ENCODE data around the gene SBNO1.

The SBNO1 gene

GRCh38 chr12:123398550-123399254, 34.1 kb upstream of the SBNO1 start:
- peak overlapping the region; percentile 71 for H3K27ac ChIP-seq
- no peak for TF ChIP-seq ZFX (IDR thresholded peaks at IDR 0.05)
- TF ChIP-seq, protein P1, sequence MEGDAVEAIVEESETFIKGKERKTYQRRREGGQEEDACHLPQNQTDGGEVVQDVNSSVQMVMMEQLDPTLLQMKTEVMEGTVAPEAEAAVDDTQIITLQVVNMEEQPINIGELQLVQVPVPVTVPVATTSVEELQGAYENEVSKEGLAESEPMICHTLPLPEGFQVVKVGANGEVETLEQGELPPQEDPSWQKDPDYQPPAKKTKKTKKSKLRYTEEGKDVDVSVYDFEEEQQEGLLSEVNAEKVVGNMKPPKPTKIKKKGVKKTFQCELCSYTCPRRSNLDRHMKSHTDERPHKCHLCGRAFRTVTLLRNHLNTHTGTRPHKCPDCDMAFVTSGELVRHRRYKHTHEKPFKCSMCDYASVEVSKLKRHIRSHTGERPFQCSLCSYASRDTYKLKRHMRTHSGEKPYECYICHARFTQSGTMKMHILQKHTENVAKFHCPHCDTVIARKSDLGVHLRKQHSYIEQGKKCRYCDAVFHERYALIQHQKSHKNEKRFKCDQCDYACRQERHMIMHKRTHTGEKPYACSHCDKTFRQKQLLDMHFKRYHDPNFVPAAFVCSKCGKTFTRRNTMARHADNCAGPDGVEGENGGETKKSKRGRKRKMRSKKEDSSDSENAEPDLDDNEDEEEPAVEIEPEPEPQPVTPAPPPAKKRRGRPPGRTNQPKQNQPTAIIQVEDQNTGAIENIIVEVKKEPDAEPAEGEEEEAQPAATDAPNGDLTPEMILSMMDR (conservative IDR thresholded peaks at IDR 0.05) = no peak

DNA sequence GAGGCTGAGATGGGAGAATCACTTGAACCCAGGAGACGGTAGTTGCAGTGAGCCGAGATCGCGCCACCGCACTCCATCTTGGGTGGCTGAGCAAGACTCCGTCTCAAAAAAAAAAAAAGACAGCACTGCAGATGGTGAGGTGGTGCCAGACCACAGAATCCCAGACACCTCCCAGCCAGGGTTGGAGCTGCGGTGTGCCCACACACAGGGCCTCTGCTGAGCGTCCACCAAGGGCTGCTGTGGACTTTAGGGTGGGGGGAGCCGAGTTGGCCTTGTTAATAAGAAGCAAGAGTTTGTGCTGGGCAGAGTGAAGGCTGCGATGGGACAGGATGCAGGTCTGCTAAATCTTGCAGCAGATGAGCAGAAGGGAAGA, 33.5 kb upstream of the SBNO1 start:
- TF ChIP-seq, protein P1 (conservative IDR thresholded peaks at IDR 0.05) = no peak
- no peak for TF ChIP-seq ZFX (IDR thresholded peaks at IDR 0.05)
- peak overlapping the region; percentile 71 for H3K27ac ChIP-seq

- peak overlapping the region; percentile 71 for H3K27ac ChIP-seq
- TF ChIP-seq ZFX (IDR thresholded peaks at IDR 0.05) = no peak
- TF ChIP-seq, protein P1 (conservative IDR thresholded peaks at IDR 0.05) = no peak
Observed at GRCh38 chr12:123397400-123397799, 32.8 kb upstream of the SBNO1 start.

DNA sequence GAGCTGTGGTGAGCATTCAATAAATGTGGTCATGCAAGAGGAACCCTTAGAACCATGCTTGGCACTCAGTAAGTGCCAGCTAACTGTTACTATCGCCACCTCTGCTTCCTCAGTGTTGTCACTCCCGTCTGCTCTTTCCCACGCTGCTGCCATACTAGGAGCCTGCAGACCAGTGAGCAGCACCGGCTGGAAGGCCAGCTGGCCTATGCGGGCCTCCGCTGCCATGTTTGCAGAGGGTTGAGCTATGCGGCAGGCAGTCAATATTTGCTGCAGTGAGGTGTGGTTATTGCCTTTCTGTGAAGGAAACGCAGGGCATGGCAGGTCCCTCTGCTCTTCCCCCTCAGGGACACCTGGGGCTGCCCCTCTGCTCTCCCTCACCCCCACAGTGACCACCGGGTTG, 32.3 kb upstream of the SBNO1 start:
- H3K27ac ChIP-seq = peak overlapping the region; percentile 71; the same call in 1 of the 2 replicates
- TF ChIP-seq, protein P1 (conservative IDR thresholded peaks at IDR 0.05) = no peak
- no peak for TF ChIP-seq ZFX (IDR thresholded peaks at IDR 0.05)

DNA sequence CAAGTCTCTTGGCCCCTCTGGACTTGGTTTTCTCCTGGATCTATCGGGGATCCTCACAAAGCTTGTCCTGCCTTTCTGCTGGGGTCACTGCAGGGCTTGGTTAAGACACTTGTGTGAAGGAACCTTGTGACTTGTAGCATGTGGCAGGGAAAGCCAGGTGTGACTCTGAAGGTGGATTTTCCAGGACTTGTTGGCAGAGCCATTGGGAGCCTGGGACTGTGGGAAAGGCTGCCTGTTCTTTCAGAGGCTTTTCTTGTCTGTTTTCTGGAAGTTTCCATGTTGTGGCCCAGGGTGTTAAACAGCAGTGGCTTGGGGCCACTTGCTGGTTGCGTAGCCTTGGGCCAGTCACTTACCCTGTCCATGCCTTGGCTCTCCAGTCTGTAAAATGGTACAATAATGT, 31.9 kb upstream of the SBNO1 start:
- peak overlapping the region; percentile 71; the same call in 1 of the 2 replicates for H3K27ac ChIP-seq

GRCh38 chr12:123395236-123395635, 30.6 kb upstream of the SBNO1 start:
- no peak for TF ChIP-seq ZFX (IDR thresholded peaks at IDR 0.05)
- TF ChIP-seq, protein P1 (conservative IDR thresholded peaks at IDR 0.05) = no peak
- H3K27ac ChIP-seq = no peak overlapping the region

More for the DNA sequence above, 31.9 kb upstream of the SBNO1 start:
- TF ChIP-seq, protein P1 (conservative IDR thresholded peaks at IDR 0.05) = no peak
- no peak for TF ChIP-seq ZFX (IDR thresholded peaks at IDR 0.05)

DNA sequence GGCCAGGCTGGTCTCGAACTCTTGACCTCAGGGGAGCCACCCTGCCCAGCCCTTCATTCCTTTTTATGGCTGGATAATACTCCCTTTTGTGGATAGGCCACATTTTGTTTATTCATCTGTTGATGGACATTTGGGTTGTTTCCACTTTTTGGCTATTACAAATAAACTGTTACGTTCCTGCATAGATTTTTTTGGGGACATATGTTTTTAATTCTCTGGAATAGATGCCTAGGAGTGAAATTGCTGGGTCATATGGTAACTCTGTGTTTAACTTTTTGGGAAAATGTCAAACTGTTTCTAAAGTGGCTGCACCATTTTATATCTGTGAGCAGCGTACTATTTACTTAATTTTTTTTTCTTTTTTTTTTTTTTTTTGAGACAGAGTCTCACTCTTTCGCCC, 29.1 kb upstream of the SBNO1 start:
- TF ChIP-seq, protein P1 (conservative IDR thresholded peaks at IDR 0.05) = no peak
- TF ChIP-seq ZFX (IDR thresholded peaks at IDR 0.05) = no peak
- H3K27ac ChIP-seq = no peak overlapping the region

Measured in C4-2B (cell line).